ENCODE measurements around the gene EXOSC3. TPM values are rescaled to one million over a fixed set of nuclear protein-coding genes. Genes with fewer than 3 reads are reported as not detected.

Gene EXOSC3
- total and polyA plus RNA-seq, 2 of the 13 experiments (the other 11 are each of a cell fraction or from before 2014, with no cell fraction given): 17.5 to 68.7 TPM

- TF ChIP-seq CBX5 (CRISPR knock-in tag; IDR thresholded peaks at IDR 0.05; ENCODE audit: borderline replicate concordance): peak; percentile 99
- TF ChIP-seq BRCA1 (CRISPR knock-in tag; IDR thresholded peaks at IDR 0.05): no peak
- peak; percentile 87 for TF ChIP-seq ARNT2 (CRISPR knock-in tag; IDR thresholded peaks at IDR 0.05; ENCODE audit: low read depth)
- TF ChIP-seq ZNF281 (CRISPR knock-in tag; IDR thresholded peaks at IDR 0.05; ENCODE audit: borderline replicate concordance): peak; percentile 88
- no peak for TF ChIP-seq LRRFIP1 (CRISPR knock-in tag; conservative IDR thresholded peaks at IDR 0.05)
- no peak for TF ChIP-seq ZNF292 (CRISPR knock-in tag; IDR thresholded peaks at IDR 0.05; ENCODE audit: borderline replicate concordance, low read depth)
- peak; percentile 75; the same call in 1 of the 2 replicates for TF ChIP-seq FOXP4 (CRISPR knock-in tag; IDR thresholded peaks at IDR 0.05)
- TF ChIP-seq SMC3 (IDR thresholded peaks at IDR 0.05; ENCODE audit: low read length): no peak
- TF ChIP-seq FLYWCH1 (CRISPR knock-in tag; IDR thresholded peaks at IDR 0.05): no peak
- peak; percentile 90 for TF ChIP-seq ZNF768 (CRISPR knock-in tag; IDR thresholded peaks at IDR 0.05)
- peak; percentile 66; the same call in 1 of the 2 replicates for TF ChIP-seq ZNF615 (CRISPR knock-in tag; IDR thresholded peaks at IDR 0.05; ENCODE audit: borderline replicate concordance)
- TF ChIP-seq SYNCRIP (IDR thresholded peaks at IDR 0.05; ENCODE audit: insufficient read depth, low read depth, low read length): no peak
- peak; percentile 99 for TF ChIP-seq IKZF5 (CRISPR knock-in tag; IDR thresholded peaks at IDR 0.05)
- no peak for TF ChIP-seq KAT2B (IDR thresholded peaks at IDR 0.05; ENCODE audit: borderline replicate concordance, low read depth, low read length)
- no peak; the same call in 1 of the 2 replicates for TF ChIP-seq TEF (CRISPR knock-in tag; IDR thresholded peaks at IDR 0.05)
- TF ChIP-seq HOXA5 (CRISPR knock-in tag; IDR thresholded peaks at IDR 0.05): peak; percentile 86
- no peak for TF ChIP-seq POLR2AphosphoS2 (IDR thresholded peaks at IDR 0.05; ENCODE audit: low read depth, low read length)
- TF ChIP-seq PPARG (CRISPR knock-in tag; conservative IDR thresholded peaks at IDR 0.05): peak; percentile 79
- no peak for TF ChIP-seq RFX3 (CRISPR knock-in tag; IDR thresholded peaks at IDR 0.05)
- peak; percentile 94 for TF ChIP-seq ZC3H13 (CRISPR knock-in tag; IDR thresholded peaks at IDR 0.05)
- TF ChIP-seq NFATC3 (CRISPR knock-in tag; IDR thresholded peaks at IDR 0.05): 0 out of 2 replicates have a peak, but pooled peaks have one; percentile 39
Observed at GRCh38 chr9:37800631-37801286, 15.9 kb upstream of the EXOSC3 start, which contains the start of gene DCAF10 (continued).
